GM23338 (cell line): Measurements from ENCODE around the gene ADD3. TPM values are rescaled to one million over a fixed set of nuclear protein-coding genes. Genes with fewer than 3 reads are reported as not detected.

Experiments used
- ATAC-seq: fragments of 200-7000 bp; cut with Tn5 transposase; 3 replicates; pipeline ENCODE4 v1.9.1; 2020
- DNase-seq: peaks from one replicate; pipeline ENCODE4 v3.0.0-alpha.2; 2015; ENCODE audit warnings: low spot score
- H2AFZ ChIP-seq: fragments of 200-600 bp; sonication (generic); 2 replicates; pipeline ENCODE4 v1.8.0; 2016; ENCODE audit warnings: antibody characterized with exemption, mild to moderate bottlenecking, moderate library complexity
- H3F3A ChIP-seq: fragments of 200-600 bp; sonication (generic); replicated peaks from 2 replicates; pipeline ENCODE4 v1.8.0; 2017; ENCODE audit warnings: antibody characterized with exemption, mixed run types, low read depth
- H3K27ac ChIP-seq: fragments of 200-600 bp; sonication (generic); 2 replicates; pipeline ENCODE4 v1.6.1; 2016; ENCODE audit warnings: low read depth
- H3K27me3 ChIP-seq: fragments of 200-600 bp; sonication (generic); 2 replicates; pipeline ENCODE4 v1.8.0; 2016; ENCODE audit warnings: mild to moderate bottlenecking, mixed run types, moderate library complexity; ENCODE audit not compliant: insufficient read depth
- H3K36me3 ChIP-seq: fragments of 200-600 bp; sonication (generic); 2 replicates; pipeline ENCODE4 v1.8.0; 2016; ENCODE audit warnings: mild to moderate bottlenecking; ENCODE audit not compliant: insufficient read depth
- H3K4me1 ChIP-seq: fragments of 200-600 bp; sonication (generic); 2 replicates; pipeline ENCODE4 v1.8.0; 2016; ENCODE audit warnings: mild to moderate bottlenecking, moderate library complexity; ENCODE audit not compliant: insufficient read depth
- H3K4me2 ChIP-seq: fragments of 200-600 bp; sonication (generic); 2 replicates; pipeline ENCODE4 v1.7.1; 2017; ENCODE audit warnings: mixed run types
- H3K4me3 ChIP-seq: fragments of 200-600 bp; sonication (generic); 2 replicates; pipeline ENCODE4 v1.6.1; 2016; ENCODE audit warnings: mixed run types
- H3K79me2 ChIP-seq: fragments of 200-600 bp; sonication (generic); replicated peaks from 2 replicates; pipeline ENCODE4 v1.8.0; 2017; ENCODE audit warnings: mild to moderate bottlenecking; ENCODE audit not compliant: insufficient read depth
- H3K9me2 ChIP-seq: fragments of 200-600 bp; sonication (generic); 2 replicates; pipeline ENCODE4 v1.8.0; 2017; ENCODE audit not compliant: insufficient read depth
- H4K20me1 ChIP-seq: fragments of 200-600 bp; sonication (generic); replicated peaks from 2 replicates; pipeline ENCODE4 v1.8.0; 2017; ENCODE audit warnings: mild to moderate bottlenecking; ENCODE audit not compliant: insufficient read depth
- H3K27ac Mint-ChIP-seq: 2 replicates; pipeline ENCODE4 v1.8.0; 2020; ENCODE audit warnings: inconsistent platforms, mild to moderate bottlenecking, moderate library complexity, mixed read lengths
- H3K27me3 Mint-ChIP-seq: 3 replicates; pipeline ENCODE4 v1.8.0; 2022; ENCODE audit warnings: low read depth, mild to moderate bottlenecking, moderate library complexity, mixed read lengths, inconsistent platforms; ENCODE audit not compliant: insufficient read depth, poor library complexity
- H3K36me3 Mint-ChIP-seq: 3 replicates; pipeline ENCODE4 v1.8.0; 2021; ENCODE audit warnings: low read depth, mild to moderate bottlenecking, inconsistent platforms, moderate library complexity, mixed read lengths
- H3K4me1 Mint-ChIP-seq: 3 replicates; pipeline ENCODE4 v1.8.0; 2020; ENCODE audit warnings: mild to moderate bottlenecking, inconsistent platforms, mixed read lengths
- H3K4me3 Mint-ChIP-seq: 3 replicates; pipeline ENCODE4 v1.8.0; 2021; ENCODE audit warnings: moderate library complexity, mild to moderate bottlenecking, inconsistent platforms, mixed read lengths
- H3K9me3 Mint-ChIP-seq: 3 replicates; pipeline ENCODE4 v1.8.0; 2020; ENCODE audit warnings: moderate library complexity, mild to moderate bottlenecking, inconsistent platforms, mixed read lengths
- CREB1 ChIP-seq: fragments of 250-450 bp; sonication (Bioruptor Pico); IDR thresholded peaks from 2 replicates; pipeline ENCODE4 v1.5.0; 2020; ENCODE audit warnings: low read depth, mild to moderate bottlenecking, moderate library complexity
- EZH2 ChIP-seq: fragments of 200-600 bp; sonication (generic); IDR thresholded peaks from one replicate; pipeline ENCODE4 v1.8.0; 2017; ENCODE audit warnings: antibody characterized with exemption, mild to moderate bottlenecking, low read depth; ENCODE audit not compliant: unreplicated experiment
- JUNB ChIP-seq: IDR thresholded peaks from one replicate; pipeline ENCODE4 v1.6.1; 2016; ENCODE audit warnings: antibody characterized with exemption; ENCODE audit not compliant: unreplicated experiment
- ZNF331 ChIP-seq: fragments of 250-450 bp; sonication (Bioruptor Pico); IDR thresholded peaks from 2 replicates; pipeline ENCODE4 v1.5.0; 2020; ENCODE audit warnings: low read depth, mild to moderate bottlenecking, moderate library complexity
- polyA plus RNA-seq: library from polyadenylated mRNA; unstranded; fragments of >200 nt; fragmentation: Nextera tagmentation; extraction: Ambion mirVana; gene quantifications from 2 replicates; pipeline ENCODE4 v1.2.1, GENCODE V29; 2016
- total RNA-seq: library from RNA; depleted of rRNA; stranded (reverse); fragments of >200 nt; shearing (Covaris generic); gene quantifications from 2 replicates; pipeline ENCODE4 v1.2.3, GENCODE V29; 2014
- TF ChIP-seq, protein P1 (sequence below): IDR thresholded peaks from 2 replicates; pipeline ENCODE4 v1.6.1; 2016; ENCODE audit warnings: antibody characterized with exemption
- TF ChIP-seq, protein P2 (sequence below), 2 experiments: fragments of 200-600 bp in 1 of 2; sonication (generic) in 1 of 2; conservative IDR thresholded peaks; 2 replicates each; pipeline versions ENCODE4 v1.5.1 to v1.6.1; 2016 to 2017; ENCODE audit warnings: antibody characterized with exemption in 2 of 2, low read depth in 2 of 2, mild to moderate bottlenecking in 2 of 2, moderate library complexity in 1 of 2

The ADD3 gene
- total and polyA plus RNA-seq, 2 experiments from 2014 or later, result 68.5 to 767 TPM

DNA sequence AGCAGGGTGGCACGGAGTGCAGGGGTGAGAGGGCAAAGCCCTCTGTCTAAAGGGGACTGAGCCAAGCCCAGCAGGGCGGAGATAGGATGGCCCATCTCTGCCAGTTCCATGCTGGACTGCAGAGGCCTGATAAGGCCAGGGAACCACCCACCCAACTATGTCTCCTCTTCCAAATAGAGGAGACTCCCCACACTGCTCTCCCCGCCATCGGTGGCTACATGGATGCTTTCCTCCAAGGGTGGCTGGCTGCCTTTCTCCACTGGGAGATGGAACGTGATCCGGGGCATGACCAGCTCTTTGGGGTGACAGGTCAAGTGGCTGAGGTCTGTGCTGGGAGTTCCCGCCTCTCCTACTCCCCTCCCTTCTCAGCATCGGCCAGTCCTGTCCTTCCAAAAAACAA, 141.5 kb downstream of the ADD3 start:
- Histone ChIP-seq H2AFZ (no peak overlapping the region), H3K4me2 (no peak overlapping the region), H3K36me3 (no peaks in the 10 kb centered on the region), H3K9me2 (no peaks in the 10 kb centered on the region), H3K4me1 (no peaks in the 10 kb centered on the region), H3K79me2 (no peaks in the 10 kb centered on the region), H3K27me3 (peaks cover 22% of the 10 kb centered on the region), H3K4me3 (no peak overlapping the region), H4K20me1 (no peaks in the 10 kb centered on the region), H3F3A (no peaks in the 10 kb centered on the region), H3K27ac (no peak overlapping the region)
- H3K27me3 Mint-ChIP-seq, result peaks cover 8% of the 10 kb centered on the region
- peaks cover 14% of the 10 kb centered on the region for H3K4me1 Mint-ChIP-seq
- no peak overlapping the region for H3K4me3 Mint-ChIP-seq
- TF ChIP-seq CREB1 (CRISPR knock-in tag) (no peak), ZNF331 (CRISPR knock-in tag) (no peak), EZH2 (no peak)
- TF ChIP-seq, protein P1, sequence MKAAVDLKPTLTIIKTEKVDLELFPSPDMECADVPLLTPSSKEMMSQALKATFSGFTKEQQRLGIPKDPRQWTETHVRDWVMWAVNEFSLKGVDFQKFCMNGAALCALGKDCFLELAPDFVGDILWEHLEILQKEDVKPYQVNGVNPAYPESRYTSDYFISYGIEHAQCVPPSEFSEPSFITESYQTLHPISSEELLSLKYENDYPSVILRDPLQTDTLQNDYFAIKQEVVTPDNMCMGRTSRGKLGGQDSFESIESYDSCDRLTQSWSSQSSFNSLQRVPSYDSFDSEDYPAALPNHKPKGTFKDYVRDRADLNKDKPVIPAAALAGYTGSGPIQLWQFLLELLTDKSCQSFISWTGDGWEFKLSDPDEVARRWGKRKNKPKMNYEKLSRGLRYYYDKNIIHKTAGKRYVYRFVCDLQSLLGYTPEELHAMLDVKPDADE, result no peak
- H3K9me3 Mint-ChIP-seq, result no peaks in the 10 kb centered on the region
- no peak overlapping the region for H3K27ac Mint-ChIP-seq
- no peak for ATAC-seq
- no peaks in the 10 kb centered on the region for H3K36me3 Mint-ChIP-seq
- DNase-seq, result no peak

DNA sequence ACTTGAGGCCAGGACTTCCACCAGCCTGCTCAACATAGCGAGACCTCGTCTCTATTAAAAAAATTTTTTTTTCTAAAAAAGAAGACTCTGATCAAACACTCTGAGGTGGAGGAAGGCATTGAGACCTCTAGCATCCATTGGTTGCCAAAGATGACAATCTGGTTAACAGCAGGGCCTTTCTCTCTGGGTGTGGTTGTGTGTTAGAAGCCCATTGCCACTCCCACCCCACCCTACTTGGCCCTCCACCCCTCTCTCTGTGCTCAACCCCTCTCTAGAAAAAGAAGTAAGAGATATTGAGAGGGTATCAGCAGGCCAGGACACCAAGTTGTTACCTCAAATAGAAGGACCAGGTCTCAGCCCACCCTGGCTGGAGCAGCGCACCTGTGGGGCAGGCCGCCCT, 142.3 kb downstream of the ADD3 start:
- no peaks in the 10 kb centered on the region for H4K20me1 ChIP-seq

More for the DNA sequence above, 142.3 kb downstream of the ADD3 start:
- H3K27me3 Mint-ChIP-seq, result peaks cover 12% of the 10 kb centered on the region
- no peak overlapping the region for H3K4me3 ChIP-seq
- H3K4me2 ChIP-seq, result no peak overlapping the region
- no peak for TF ChIP-seq JUNB
- TF ChIP-seq, protein P2, sequence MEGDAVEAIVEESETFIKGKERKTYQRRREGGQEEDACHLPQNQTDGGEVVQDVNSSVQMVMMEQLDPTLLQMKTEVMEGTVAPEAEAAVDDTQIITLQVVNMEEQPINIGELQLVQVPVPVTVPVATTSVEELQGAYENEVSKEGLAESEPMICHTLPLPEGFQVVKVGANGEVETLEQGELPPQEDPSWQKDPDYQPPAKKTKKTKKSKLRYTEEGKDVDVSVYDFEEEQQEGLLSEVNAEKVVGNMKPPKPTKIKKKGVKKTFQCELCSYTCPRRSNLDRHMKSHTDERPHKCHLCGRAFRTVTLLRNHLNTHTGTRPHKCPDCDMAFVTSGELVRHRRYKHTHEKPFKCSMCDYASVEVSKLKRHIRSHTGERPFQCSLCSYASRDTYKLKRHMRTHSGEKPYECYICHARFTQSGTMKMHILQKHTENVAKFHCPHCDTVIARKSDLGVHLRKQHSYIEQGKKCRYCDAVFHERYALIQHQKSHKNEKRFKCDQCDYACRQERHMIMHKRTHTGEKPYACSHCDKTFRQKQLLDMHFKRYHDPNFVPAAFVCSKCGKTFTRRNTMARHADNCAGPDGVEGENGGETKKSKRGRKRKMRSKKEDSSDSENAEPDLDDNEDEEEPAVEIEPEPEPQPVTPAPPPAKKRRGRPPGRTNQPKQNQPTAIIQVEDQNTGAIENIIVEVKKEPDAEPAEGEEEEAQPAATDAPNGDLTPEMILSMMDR (conservative IDR thresholded peaks at IDR 0.05; ENCODE audit: low read depth in 2 of 2), result no peak
- TF ChIP-seq, protein P1, result no peak
- no peak for DNase-seq
- no peak overlapping the region for H2AFZ ChIP-seq
- no peaks in the 10 kb centered on the region for H3K4me1 ChIP-seq
- H3K79me2 ChIP-seq, result no peaks in the 10 kb centered on the region
- H3K9me3 Mint-ChIP-seq, result no peaks in the 10 kb centered on the region
- ATAC-seq, result no peak
- no peaks in the 10 kb centered on the region for H3K36me3 Mint-ChIP-seq
- no peak overlapping the region for H3K27ac Mint-ChIP-seq
- H3K36me3 ChIP-seq, result no peaks in the 10 kb centered on the region
- H3K4me1 Mint-ChIP-seq, result peaks cover 14% of the 10 kb centered on the region
- no peak overlapping the region for H3K27ac ChIP-seq
- H3K4me3 Mint-ChIP-seq, result no peak overlapping the region
- no peaks in the 10 kb centered on the region for H3K9me2 ChIP-seq
- peaks cover 15% of the 10 kb centered on the region for H3K27me3 ChIP-seq
- no peaks in the 10 kb centered on the region for H3F3A ChIP-seq
